Measurements from ENCODE around the gene TCF7L2. TPM values are rescaled to one million over a fixed set of nuclear protein-coding genes. Genes with fewer than 3 reads are reported as not detected.

The TCF7L2 gene
- total RNA-seq, 1 experiment from 2014 or later: 45.2 TPM

GRCh38 chr10:113023017-113023416 is 73.0 kb downstream of the TCF7L2 start:
- DNase-seq (ENCODE audit: low read depth, low spot score) (no peak), ATAC-seq (no peak)
- no peak overlapping the region for H3K4me3 ChIP-seq (ENCODE audit: low read depth in 2 of 2, low read length in 2 of 2)
- in situ Hi-C loops (cut with HindIII; ENCODE audit: low pct_unique_long_range_greater_than_20kb, low sequenced_read_pairs) (no loop called here), intact Hi-C loops (cut with micrococcal nuclease; ENCODE audit: unreplicated experiment) (no loop called here)
- peaks cover 68% of the 10 kb centered on the region for H3K4me1 ChIP-seq (ENCODE audit: control insufficient read depth, insufficient read depth, low read length)
- BruUV-seq (replicated peaks): no TSS peak
- TF ChIP-seq TCF7L2 (IDR thresholded peaks at IDR 0.05; ENCODE audit: low read depth, low read length) (no peak), SIN3A (IDR thresholded peaks at IDR 0.05; ENCODE audit: borderline replicate concordance, insufficient read depth, low read depth, low read length) (no peak), CTCF (IDR thresholded peaks at IDR 0.05) (no peak), POLR2AphosphoS5 (IDR thresholded peaks at IDR 0.05; ENCODE audit: low read depth, low read length) (no peak), REST (IDR thresholded peaks at IDR 0.05; ENCODE audit: insufficient read depth in 1 of 2, low read depth in 2 of 2, low read length in 1 of 2) (no peak)
- ChIA-PET CTCF (no interaction called here), POLR2A (no interaction called here)
- peak overlapping the region; percentile 70; the same call in 1 of the 2 replicates for H3K27ac ChIP-seq (ENCODE audit: low read length)
- H3K27me3 ChIP-seq (ENCODE audit: control insufficient read depth, insufficient read depth, low read length): no peaks in the 10 kb centered on the region
- H3K36me3 ChIP-seq (ENCODE audit: control insufficient read depth, insufficient read depth, low read length): no peaks in the 10 kb centered on the region
- no peaks in the 10 kb centered on the region for H3K9me3 ChIP-seq (ENCODE audit: control insufficient read depth, insufficient read depth, low read depth, low read length)

- in situ Hi-C loops (cut with HindIII; ENCODE audit: low pct_unique_long_range_greater_than_20kb, low sequenced_read_pairs) (no loop called here), intact Hi-C loops (cut with micrococcal nuclease; ENCODE audit: unreplicated experiment) (no loop called here)
- Histone ChIP-seq H3K27ac (ENCODE audit: low read length) (no peak overlapping the region), H3K9me3 (ENCODE audit: control insufficient read depth, insufficient read depth, low read depth, low read length) (no peaks in the 10 kb centered on the region), H3K27me3 (ENCODE audit: control insufficient read depth, insufficient read depth, low read length) (no peaks in the 10 kb centered on the region), H3K4me3 (ENCODE audit: low read depth in 2 of 2, low read length in 2 of 2) (no peak overlapping the region), H3K36me3 (ENCODE audit: control insufficient read depth, insufficient read depth, low read length) (no peaks in the 10 kb centered on the region), H3K4me1 (ENCODE audit: control insufficient read depth, insufficient read depth, low read length) (peaks cover 61% of the 10 kb centered on the region)
- ATAC-seq (no peak), DNase-seq (ENCODE audit: low read depth, low spot score) (no peak)
- CTCF ChIA-PET: interaction anchor here (0.6 kb wide), 1 partner anchor 46 kb away, joined by 6 read pairs; no protein-coding TSS in a partner anchor
- POLR2A ChIA-PET: no interaction called here
- no peak for TF ChIP-seq CTCF (IDR thresholded peaks at IDR 0.05)
- TF ChIP-seq TCF7L2 (IDR thresholded peaks at IDR 0.05; ENCODE audit: low read depth, low read length): no peak
- TF ChIP-seq SIN3A (IDR thresholded peaks at IDR 0.05; ENCODE audit: borderline replicate concordance, insufficient read depth, low read depth, low read length): no peak
- no peak for TF ChIP-seq POLR2AphosphoS5 (IDR thresholded peaks at IDR 0.05; ENCODE audit: low read depth, low read length)
- TF ChIP-seq REST (IDR thresholded peaks at IDR 0.05; ENCODE audit: insufficient read depth in 1 of 2, low read depth in 2 of 2, low read length in 1 of 2): no peak
- BruUV-seq (replicated peaks): no TSS peak
Observed at GRCh38 chr10:113024930-113025329, 74.9 kb downstream of the TCF7L2 start.
